GM18520 (cell line): Measurements from ENCODE around the gene PARP4.
"Not testable (repeated sequence)": the region's sequence is repeated elsewhere in the genome, so short reads cannot be mapped to it uniquely, and the experiment has no call there.

Experiments
- ATAC-seq: cut with Tn5 transposase; IDR thresholded peaks from one replicate; pipeline ENCODE4 v1.9.1; 2021; ENCODE audit not compliant: unreplicated experiment

The PARP4 gene

GRCh38 chr13:24380227-24380626 is 132.4 kb downstream of the PARP4 start:
- not testable (repeated sequence) for ATAC-seq

GRCh38 chr13:24371273-24371672 is 141.3 kb downstream of the PARP4 start:
- not testable (repeated sequence) for ATAC-seq
